GM19468 (cell line): ENCODE data around the gene DNASE2.

Experiments
- ATAC-seq: cut with Tn5 transposase; IDR thresholded peaks from one replicate; pipeline ENCODE4 v1.9.1; 2021; ENCODE audit warnings: mild to moderate bottlenecking, moderate library complexity, moderate number of reproducible peaks; ENCODE audit not compliant: unreplicated experiment; ENCODE audit errors: extremely low read depth

Gene DNASE2

GRCh38 chr19:12886969-12887747 lies 5.9 kb upstream of the DNASE2 start, which contains the start of gene KLF1:
TSS of gene KLF1 (minus strand) at chr19:12887201. CDS start at chr19:12887140, 61 bp downstream.
- ATAC-seq: no peak

- no peak for ATAC-seq
Observed at GRCh38 chr19:12886651-12886968, 5.4 kb upstream of the DNASE2 start.

- ATAC-seq: no peak
Observed at GRCh38 chr19:12885749-12886650, 4.8 kb upstream of the DNASE2 start.

- no peak for ATAC-seq
Observed at GRCh38 chr19:12884926-12885748, 3.9 kb upstream of the DNASE2 start.

- no peak for ATAC-seq
Observed at GRCh38 chr19:12884627-12884925, 3.3 kb upstream of the DNASE2 start.

- no peak for ATAC-seq
Observed at GRCh38 chr19:12884202-12884601, 3.0 kb upstream of the DNASE2 start.

GRCh38 chr19:12882589-12882988 lies 1.3 kb upstream of the DNASE2 start:
- ATAC-seq: no peak

GRCh38 chr19:12880551-12881171 lies 588 bp downstream of the DNASE2 start:
- ATAC-seq: no peak

- no peak for ATAC-seq
Observed at GRCh38 chr19:12875086-12875485, 6.2 kb downstream of the DNASE2 start.

GRCh38 chr19:12873891-12874745 lies 7.1 kb downstream of the DNASE2 start:
- no peak for ATAC-seq

GRCh38 chr19:12872941-12873890 lies 8.0 kb downstream of the DNASE2 start:
- no peak for ATAC-seq

- ATAC-seq: no peak
Observed at GRCh38 chr19:12872255-12872654, 9.0 kb downstream of the DNASE2 start.

GRCh38 chr19:12871681-12872080 lies 9.6 kb downstream of the DNASE2 start:
- ATAC-seq: no peak

- no peak for ATAC-seq
Observed at GRCh38 chr19:12868540-12869112, 12.6 kb downstream of the DNASE2 start.

GRCh38 chr19:12867120-12868099 lies 13.8 kb downstream of the DNASE2 start:
- ATAC-seq: no peak

GRCh38 chr19:12866416-12867119 lies 14.7 kb downstream of the DNASE2 start:
- ATAC-seq: no peak
